GM21423 (cell line): ENCODE measurements around the gene SCUBE2.

ENCODE experiments used
- ATAC-seq: cut with Tn5 transposase; IDR thresholded peaks from one replicate; pipeline ENCODE4 v1.9.1; 2021; ENCODE audit warnings: mild to moderate bottlenecking, moderate library complexity; ENCODE audit not compliant: unreplicated experiment

The SCUBE2 gene

GRCh38 chr11:8971924-8972316, 119.5 kb downstream of the SCUBE2 start:
- no peak for ATAC-seq

DNA sequence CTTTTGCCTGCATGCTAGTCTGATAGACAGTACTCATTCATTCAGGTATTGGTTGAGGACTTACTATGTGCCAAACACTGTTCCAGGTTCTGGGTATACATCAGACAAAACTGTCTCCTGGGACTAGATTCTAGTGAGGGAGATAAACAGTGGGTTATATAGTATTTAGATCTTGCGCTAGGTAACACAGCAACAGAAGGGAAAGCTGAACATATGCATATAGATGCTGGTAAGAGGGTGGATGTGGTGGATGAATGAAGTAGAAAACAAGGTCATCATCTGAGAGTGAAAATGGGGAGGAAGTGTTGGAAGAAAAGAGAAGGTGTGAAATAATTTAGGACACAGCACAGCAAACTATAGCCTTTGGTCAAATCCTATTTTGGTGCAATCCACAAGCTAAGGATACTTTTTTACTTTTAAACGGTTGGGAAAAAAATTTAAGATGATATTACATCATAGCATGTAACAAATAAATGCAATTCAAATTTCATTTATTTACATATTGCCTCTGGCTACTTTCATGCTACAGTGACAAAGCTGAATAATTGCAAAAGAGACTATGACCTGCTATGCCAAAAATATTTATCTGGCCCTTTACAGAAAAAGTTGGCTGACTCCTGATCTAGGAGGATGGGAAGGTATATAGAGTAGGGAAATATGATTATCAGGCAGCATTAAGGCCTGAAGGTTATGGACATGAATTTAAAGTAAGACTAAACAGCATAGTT, 120.0 kb downstream of the SCUBE2 start:
- ATAC-seq: no peak
